ENCODE results near the gene FXYD7.

FXYD7 gene

DNA sequence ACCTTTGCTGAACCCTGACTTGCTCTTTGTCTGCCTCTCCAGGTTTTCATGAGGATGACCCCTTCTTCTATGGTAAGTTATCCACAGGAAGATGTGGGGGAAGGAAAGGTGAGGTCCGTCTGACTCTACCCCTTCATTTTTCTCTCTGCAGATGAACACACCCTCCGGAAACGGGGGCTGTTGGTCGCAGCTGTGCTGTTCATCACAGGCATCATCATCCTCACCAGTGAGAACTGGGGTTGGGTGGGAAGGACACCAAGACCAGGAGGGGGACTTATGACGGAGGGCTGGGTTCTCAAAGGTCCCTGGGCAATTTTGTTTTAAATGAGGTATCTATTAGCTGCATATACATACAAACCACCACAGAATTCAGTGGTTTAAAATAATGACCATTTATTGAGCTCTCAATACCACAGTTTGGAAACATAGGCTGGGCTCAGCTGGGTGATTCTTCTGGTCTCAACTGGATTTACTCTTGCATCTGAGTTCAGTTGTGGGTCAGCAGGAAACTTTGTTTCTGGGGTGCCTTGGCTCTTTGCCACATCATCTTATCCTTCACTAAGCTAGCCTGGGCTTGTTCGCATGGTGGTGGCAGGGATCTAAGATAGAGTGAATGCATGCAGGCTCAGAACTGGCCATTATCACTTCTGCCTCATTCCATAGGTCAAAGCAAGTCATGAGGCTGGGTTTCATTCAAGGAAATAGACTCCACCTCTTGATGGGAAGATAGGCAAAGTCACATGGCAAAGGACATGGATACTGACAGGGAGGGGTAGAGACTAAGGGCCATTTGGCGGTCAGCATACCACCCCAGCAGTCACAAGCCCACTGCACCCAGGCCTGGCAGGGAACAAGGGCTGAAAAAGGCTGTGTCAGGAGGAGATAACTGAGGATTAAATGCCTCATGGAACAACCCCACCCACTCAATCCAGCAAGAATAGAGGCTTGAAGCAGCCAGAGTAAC lies 23.3 kb downstream of the FXYD7 start:
- DNase-seq (ENCODE audit: low spot score) = no peak
- TF ChIP-seq, protein P1, sequence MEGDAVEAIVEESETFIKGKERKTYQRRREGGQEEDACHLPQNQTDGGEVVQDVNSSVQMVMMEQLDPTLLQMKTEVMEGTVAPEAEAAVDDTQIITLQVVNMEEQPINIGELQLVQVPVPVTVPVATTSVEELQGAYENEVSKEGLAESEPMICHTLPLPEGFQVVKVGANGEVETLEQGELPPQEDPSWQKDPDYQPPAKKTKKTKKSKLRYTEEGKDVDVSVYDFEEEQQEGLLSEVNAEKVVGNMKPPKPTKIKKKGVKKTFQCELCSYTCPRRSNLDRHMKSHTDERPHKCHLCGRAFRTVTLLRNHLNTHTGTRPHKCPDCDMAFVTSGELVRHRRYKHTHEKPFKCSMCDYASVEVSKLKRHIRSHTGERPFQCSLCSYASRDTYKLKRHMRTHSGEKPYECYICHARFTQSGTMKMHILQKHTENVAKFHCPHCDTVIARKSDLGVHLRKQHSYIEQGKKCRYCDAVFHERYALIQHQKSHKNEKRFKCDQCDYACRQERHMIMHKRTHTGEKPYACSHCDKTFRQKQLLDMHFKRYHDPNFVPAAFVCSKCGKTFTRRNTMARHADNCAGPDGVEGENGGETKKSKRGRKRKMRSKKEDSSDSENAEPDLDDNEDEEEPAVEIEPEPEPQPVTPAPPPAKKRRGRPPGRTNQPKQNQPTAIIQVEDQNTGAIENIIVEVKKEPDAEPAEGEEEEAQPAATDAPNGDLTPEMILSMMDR (IDR thresholded peaks at IDR 0.05; ENCODE audit: extremely low read depth, insufficient read depth, missing control alignments) = no peak
- in situ Hi-C loops (cut with MboI; ENCODE audit: low pct_unique_long_range_greater_than_20kb, low sequenced_read_pairs, unreplicated experiment) = no loop called here

DNA sequence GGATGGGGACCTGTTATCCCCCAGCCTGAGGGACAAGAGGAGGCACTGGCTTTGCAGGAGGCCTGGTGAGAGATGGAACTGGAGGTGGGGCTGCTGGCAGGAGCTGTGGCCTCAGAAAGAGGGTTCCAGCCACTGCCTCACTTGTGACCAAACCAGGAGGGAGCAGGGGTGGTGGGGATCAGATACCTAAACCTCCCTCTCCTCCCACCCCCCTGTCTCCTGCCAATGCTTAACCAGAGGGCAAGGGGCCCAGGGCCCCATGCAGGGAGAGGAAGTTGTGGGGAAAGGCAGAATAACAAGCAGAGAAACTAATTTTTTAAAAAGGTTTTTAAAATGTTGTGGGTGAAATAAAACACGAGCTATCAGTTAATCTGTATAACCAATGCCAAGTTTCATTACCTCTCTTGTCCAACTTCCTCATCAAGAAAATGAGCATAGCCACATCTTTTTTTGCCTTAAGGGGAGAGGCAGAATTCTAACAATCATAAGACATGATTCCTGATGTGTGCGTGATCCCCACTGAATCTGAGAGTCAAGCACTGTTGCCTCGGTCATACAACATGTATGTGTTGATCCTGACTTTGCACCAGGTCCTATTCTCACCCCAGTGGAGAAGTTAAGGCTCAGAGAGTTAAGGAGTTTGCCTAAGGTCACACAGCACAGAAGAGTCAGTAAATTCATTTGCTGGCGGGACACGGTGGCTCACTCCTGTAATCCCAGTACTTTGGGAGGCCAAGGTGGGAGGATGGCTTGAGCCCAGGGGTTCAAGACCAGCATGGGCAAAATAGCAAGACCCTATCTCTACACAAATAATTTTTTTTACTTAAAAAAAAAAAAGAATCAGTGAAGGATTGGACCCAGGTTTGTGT lies 24.4 kb downstream of the FXYD7 start:
- DNase-seq (ENCODE audit: low spot score) = no peak
- TF ChIP-seq, protein P1 (IDR thresholded peaks at IDR 0.05; ENCODE audit: extremely low read depth, insufficient read depth, missing control alignments) = no peak
- in situ Hi-C loops (cut with MboI; ENCODE audit: low pct_unique_long_range_greater_than_20kb, low sequenced_read_pairs, unreplicated experiment) = no loop called here

DNA sequence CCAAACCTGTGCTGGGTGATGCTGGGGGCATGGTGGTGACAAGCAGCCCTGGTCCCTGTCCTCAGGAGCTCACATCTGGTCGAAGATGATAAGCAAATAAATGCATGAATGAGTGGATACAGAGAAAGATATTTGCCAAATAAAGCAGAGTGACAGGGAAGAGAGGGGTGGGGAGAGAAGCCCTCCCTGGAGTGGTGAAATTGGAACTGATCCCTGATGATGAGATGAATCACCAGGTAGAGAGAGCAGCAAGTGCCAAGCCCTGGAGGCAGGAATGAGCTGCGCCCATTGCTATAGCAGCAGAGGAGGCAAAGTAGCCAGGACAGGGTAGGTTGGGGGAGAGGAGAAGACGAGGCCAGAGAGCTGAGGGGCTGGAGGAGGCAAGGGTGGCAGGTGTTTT lies 25.1 kb downstream of the FXYD7 start:
- TF ChIP-seq, protein P1 (IDR thresholded peaks at IDR 0.05; ENCODE audit: extremely low read depth, insufficient read depth, missing control alignments) = no peak
- DNase-seq (ENCODE audit: low spot score) = no peak
- in situ Hi-C loops (cut with MboI; ENCODE audit: low pct_unique_long_range_greater_than_20kb, low sequenced_read_pairs, unreplicated experiment) = no loop called here

DNA sequence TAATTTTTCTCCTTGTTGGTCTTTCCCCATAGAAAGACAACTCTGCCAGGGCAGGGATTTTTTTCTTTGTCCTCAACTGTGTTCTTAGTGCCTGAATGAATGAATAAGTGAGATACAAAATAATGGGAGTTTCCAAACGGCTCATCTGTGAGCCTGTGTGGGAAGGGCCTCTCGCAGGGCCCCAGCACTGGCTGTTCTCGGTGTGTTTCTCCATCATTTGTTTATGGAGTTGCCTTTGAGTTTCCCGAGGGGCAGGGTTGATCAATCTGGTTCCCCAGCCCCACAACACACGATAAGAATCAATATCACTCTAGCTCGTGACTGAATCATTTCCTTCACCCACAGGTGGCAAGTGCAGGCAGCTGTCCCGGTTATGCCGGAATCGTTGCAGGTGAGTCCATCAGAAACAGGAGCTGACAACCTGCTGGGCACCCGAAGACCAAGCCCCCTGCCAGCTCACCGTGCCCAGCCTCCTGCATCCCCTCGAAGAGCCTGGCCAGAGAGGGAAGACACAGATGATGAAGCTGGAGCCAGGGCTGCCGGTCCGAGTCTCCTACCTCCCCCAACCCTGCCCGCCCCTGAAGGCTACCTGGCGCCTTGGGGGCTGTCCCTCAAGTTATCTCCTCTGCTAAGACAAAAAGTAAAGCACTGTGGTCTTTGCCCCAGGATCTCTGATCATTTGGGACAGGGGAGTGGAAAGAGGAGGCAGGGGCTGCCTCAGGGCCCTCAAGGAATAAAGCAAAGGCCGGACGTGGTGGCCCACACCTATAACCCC lies 26.4 kb downstream of the FXYD7 start:
- in situ Hi-C loops (cut with MboI; ENCODE audit: low pct_unique_long_range_greater_than_20kb, low sequenced_read_pairs, unreplicated experiment) = no loop called here
- TF ChIP-seq, protein P1 (IDR thresholded peaks at IDR 0.05; ENCODE audit: extremely low read depth, insufficient read depth, missing control alignments) = no peak
- DNase-seq (ENCODE audit: low spot score) = no peak

DNA sequence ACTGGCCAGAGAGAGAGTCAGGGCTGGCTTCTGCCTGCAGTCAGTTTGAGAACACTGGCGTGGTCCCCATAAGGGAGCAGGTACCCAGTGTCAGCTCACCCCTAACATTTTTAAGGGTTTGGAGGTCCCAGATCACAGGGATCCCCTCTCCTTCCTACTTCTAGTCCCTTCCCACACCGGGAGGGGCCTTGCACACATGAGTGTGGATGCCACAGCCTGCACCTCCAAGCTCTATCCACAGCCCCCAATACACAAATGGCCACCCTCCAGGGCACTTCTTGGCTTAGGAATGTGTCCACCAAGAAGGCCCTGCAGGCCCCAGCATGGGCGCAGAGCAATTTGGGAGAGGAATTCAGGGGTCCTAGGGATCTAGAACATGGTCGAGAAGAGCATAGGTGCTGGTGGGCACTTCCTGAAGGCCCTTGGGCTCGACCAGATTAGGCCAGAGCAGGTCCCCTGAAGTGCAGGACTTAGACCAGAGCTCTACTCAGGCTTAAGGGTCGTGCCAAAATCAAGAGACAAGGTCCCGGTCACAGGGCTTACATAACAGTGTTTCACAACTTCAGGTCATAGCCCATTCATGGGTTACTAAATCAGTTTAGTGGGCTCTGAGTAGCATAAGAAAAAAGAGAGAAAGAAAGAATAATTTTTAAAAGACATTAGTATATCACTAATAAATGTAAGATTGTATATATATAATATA lies 27.5 kb downstream of the FXYD7 start:
- in situ Hi-C loops (cut with MboI; ENCODE audit: low pct_unique_long_range_greater_than_20kb, low sequenced_read_pairs, unreplicated experiment) = no loop called here
- DNase-seq (ENCODE audit: low spot score) = no peak
- TF ChIP-seq, protein P1 (IDR thresholded peaks at IDR 0.05; ENCODE audit: extremely low read depth, insufficient read depth, missing control alignments) = no peak

All from GM13977 (cell line).